NOMO-1 treated with DMSO at 0.1 percent for 48 hours (cell line): Measurements from ENCODE around the gene NANOS2.
"Not testable (repeated sequence)": the region's sequence is repeated elsewhere in the genome, so short reads cannot be mapped to it uniquely, and the experiment has no call there.

Experiments
- DNase-seq: peaks from one replicate; lab custom pipeline; 2025; ENCODE audit not compliant: unreplicated experiment; lab: John Stamatoyannopoulos, UW

NANOS2 gene

GRCh38 chr19:45895983-45896599 lies 18.5 kb downstream of the NANOS2 start:
- DNase-seq, result not testable (repeated sequence)

GRCh38 chr19:45895519-45895972 lies 19.0 kb downstream of the NANOS2 start:
- no peak for DNase-seq

GRCh38 chr19:45890877-45891276 lies 23.7 kb downstream of the NANOS2 start:
- no peak for DNase-seq

GRCh38 chr19:45889210-45889885 lies 25.2 kb downstream of the NANOS2 start:
- DNase-seq, result no peak

GRCh38 chr19:45887200-45887710 lies 27.3 kb downstream of the NANOS2 start:
- DNase-seq, result no peak

GRCh38 chr19:45886427-45887199 lies 28.0 kb downstream of the NANOS2 start:
- peak; percentile 85 for DNase-seq

GRCh38 chr19:45885556-45886426 lies 28.8 kb downstream of the NANOS2 start, which contains the start of gene IRF2BP1:
TSS of gene IRF2BP1 (minus strand) at chr19:45886141. CDS start at chr19:45885774, 367 bp downstream.
- DNase-seq, result peak; percentile 90

GRCh38 chr19:45884682-45885555 lies 29.7 kb downstream of the NANOS2 start:
- no peak for DNase-seq

- no peak for DNase-seq
Observed at GRCh38 chr19:45883881-45884681, 30.5 kb downstream of the NANOS2 start.

GRCh38 chr19:45883586-45883880 lies 31.0 kb downstream of the NANOS2 start:
- DNase-seq, result no peak

- DNase-seq, result peak; percentile 81
Observed at GRCh38 chr19:45882652-45883585, 31.7 kb downstream of the NANOS2 start.

- DNase-seq, result no peak
Observed at GRCh38 chr19:45881909-45882528, 32.6 kb downstream of the NANOS2 start.

GRCh38 chr19:45881082-45881908 lies 33.3 kb downstream of the NANOS2 start:
- no peak for DNase-seq

- DNase-seq, result no peak
Observed at GRCh38 chr19:45879971-45880370, 34.6 kb downstream of the NANOS2 start.

GRCh38 chr19:45879055-45879454 lies 35.5 kb downstream of the NANOS2 start:
- no peak for DNase-seq

GRCh38 chr19:45878043-45878794 lies 36.4 kb downstream of the NANOS2 start:
- no peak for DNase-seq
